Karpas-422 (cell line): ENCODE measurements around the gene PTPRJ. TPM values are rescaled to one million over a fixed set of nuclear protein-coding genes. Genes with fewer than 3 reads are reported as not detected.

ENCODE experiments used
- DNase-seq: peaks from one replicate; pipeline ENCODE4 v3.0.0-alpha.2; 2015
- H2AFZ ChIP-seq: fragments of 200-600 bp; sonication (generic); 2 replicates; pipeline ENCODE4 v1.6.1; 2014; ENCODE audit warnings: antibody characterized with exemption, low read length, mixed read lengths
- H3K27ac ChIP-seq: fragments of 200-600 bp; sonication (generic); 2 replicates; pipeline ENCODE4 v1.5.1; 2014; ENCODE audit warnings: mild to moderate bottlenecking, low read length, moderate library complexity
- H3K27me3 ChIP-seq: fragments of 200-600 bp; sonication (generic); 2 replicates; pipeline ENCODE4 v1.6.1; 2014; ENCODE audit warnings: low read length, mixed read lengths
- H3K36me3 ChIP-seq: fragments of 200-600 bp; sonication (generic); 2 replicates; pipeline ENCODE4 v1.6.1; 2014; ENCODE audit warnings: low read length, mixed read lengths; ENCODE audit not compliant: insufficient read depth
- H3K4me1 ChIP-seq: fragments of 200-600 bp; sonication (generic); 2 replicates; pipeline ENCODE4 v1.6.1; 2014; ENCODE audit warnings: mild to moderate bottlenecking, low read length, mixed read lengths
- H3K4me2 ChIP-seq: fragments of 200-600 bp; sonication (generic); 2 replicates; pipeline ENCODE4 v1.6.1; 2014; ENCODE audit warnings: low read length, low read depth, mild to moderate bottlenecking; ENCODE audit not compliant: poor library complexity, severe bottlenecking
- H3K4me3 ChIP-seq: fragments of 200-600 bp; sonication (generic); 2 replicates; pipeline ENCODE4 v1.5.1; 2014; ENCODE audit warnings: mild to moderate bottlenecking, antibody characterized with exemption, low read length, mixed read lengths
- H3K79me2 ChIP-seq: fragments of 200-600 bp; sonication (generic); 2 replicates; pipeline ENCODE4 v1.6.1; 2014; ENCODE audit warnings: mild to moderate bottlenecking, low read length, mixed read lengths
- H3K9ac ChIP-seq: fragments of 200-600 bp; sonication (generic); 2 replicates; pipeline ENCODE4 v1.6.0; 2014; ENCODE audit warnings: low read length
- H3K9me2 ChIP-seq: fragments of 200-600 bp; sonication (generic), shearing (Covaris generic); replicated peaks from 2 replicates; pipeline ENCODE4 v1.6.0; 2014; ENCODE audit warnings: mild to moderate bottlenecking, low read length, moderate library complexity; ENCODE audit not compliant: insufficient read depth
- H3K9me3 ChIP-seq: fragments of 300-700, 200-600 bp; sonication (generic); 2 replicates; pipeline ENCODE4 v1.6.1; 2014; ENCODE audit warnings: low read length, mixed read lengths
- H4K20me1 ChIP-seq: fragments of 200-600 bp; sonication (generic); 2 replicates; pipeline ENCODE4 v1.6.1; 2014; ENCODE audit warnings: mild to moderate bottlenecking, antibody characterized with exemption, low read length, low read depth; ENCODE audit not compliant: insufficient read depth
- total RNA-seq: library from RNA; depleted of rRNA; stranded (reverse); fragments of >200 nt; shearing (Covaris generic); gene quantifications from 2 replicates; pipeline ENCODE4 v1.2.3, GENCODE V29; 2014; ENCODE audit warnings: low replicate concordance

Gene PTPRJ
- total RNA-seq, 1 experiment from 2014 or later, result 132 TPM

GRCh38 chr11:48106166-48106565, 125.8 kb downstream of the PTPRJ start:
- H3K4me3 ChIP-seq, result peak overlapping the region; percentile 61
- peaks cover 61% of the 10 kb centered on the region for H3K79me2 ChIP-seq
- peaks cover 96% of the 10 kb centered on the region for H3K4me1 ChIP-seq
- no peaks in the 10 kb centered on the region for H4K20me1 ChIP-seq
- H3K9me3 ChIP-seq, result no peaks in the 10 kb centered on the region
- peak overlapping the region; percentile 90 for H3K9ac ChIP-seq
- no peaks in the 10 kb centered on the region for H3K27me3 ChIP-seq
- H3K4me2 ChIP-seq, result peak overlapping the region; percentile 90
- peak overlapping the region; percentile 99 for H3K27ac ChIP-seq
- no peaks in the 10 kb centered on the region for H3K9me2 ChIP-seq
- H2AFZ ChIP-seq, result no peak overlapping the region
- peak; percentile 90 for DNase-seq
- peaks cover 7% of the 10 kb centered on the region for H3K36me3 ChIP-seq

- peak overlapping the region; percentile 99 for H3K27ac ChIP-seq
- peak overlapping the region; percentile 42; the same call in 1 of the 2 replicates for H3K4me3 ChIP-seq
- H4K20me1 ChIP-seq, result no peaks in the 10 kb centered on the region
- no peaks in the 10 kb centered on the region for H3K27me3 ChIP-seq
- H3K9me3 ChIP-seq, result peaks cover 10% of the 10 kb centered on the region; the same call in 1 of the 2 replicates
- H3K79me2 ChIP-seq, result peaks cover 62% of the 10 kb centered on the region
- H3K4me1 ChIP-seq, result peaks cover 85% of the 10 kb centered on the region
- H2AFZ ChIP-seq, result no peak overlapping the region
- peak overlapping the region; percentile 90 for H3K4me2 ChIP-seq
- peak; percentile 83 for DNase-seq
- peak overlapping the region; percentile 90 for H3K9ac ChIP-seq
- peaks cover 17% of the 10 kb centered on the region for H3K36me3 ChIP-seq
- H3K9me2 ChIP-seq, result no peaks in the 10 kb centered on the region
Measured at GRCh38 chr11:48107188-48107704, 126.9 kb downstream of the PTPRJ start.

GRCh38 chr11:48108231-48109045, 128.1 kb downstream of the PTPRJ start:
- Histone ChIP-seq H3K4me3 (peak overlapping the region; percentile 42), H4K20me1 (no peaks in the 10 kb centered on the region), H3K9me2 (no peaks in the 10 kb centered on the region), H3K27me3 (no peaks in the 10 kb centered on the region), H3K4me2 (peak overlapping the region; percentile 90), H3K36me3 (peaks cover 28% of the 10 kb centered on the region), H3K9ac (peak overlapping the region; percentile 90), H3K4me1 (peaks cover 73% of the 10 kb centered on the region), H3K79me2 (peaks cover 62% of the 10 kb centered on the region), H3K27ac (peak overlapping the region; percentile 99), H3K9me3 (peaks cover 17% of the 10 kb centered on the region), H2AFZ (no peak overlapping the region)
- peak; percentile 73 for DNase-seq

GRCh38 chr11:48109046-48109666, 128.8 kb downstream of the PTPRJ start:
- H3K9ac ChIP-seq, result peak overlapping the region; percentile 90
- H3K4me3 ChIP-seq, result peak overlapping the region; percentile 42
- H3K27ac ChIP-seq, result peak overlapping the region; percentile 99
- H3K4me2 ChIP-seq, result peak overlapping the region; percentile 90
- DNase-seq, result peak; percentile 93
- no peaks in the 10 kb centered on the region for H4K20me1 ChIP-seq
- peaks cover 56% of the 10 kb centered on the region for H3K79me2 ChIP-seq
- peaks cover 66% of the 10 kb centered on the region for H3K4me1 ChIP-seq
- H3K9me3 ChIP-seq, result peaks cover 19% of the 10 kb centered on the region
- H3K36me3 ChIP-seq, result peaks cover 36% of the 10 kb centered on the region
- no peak overlapping the region for H2AFZ ChIP-seq
- no peaks in the 10 kb centered on the region for H3K9me2 ChIP-seq
- no peaks in the 10 kb centered on the region for H3K27me3 ChIP-seq

- Histone ChIP-seq H3K36me3 (peaks cover 48% of the 10 kb centered on the region), H4K20me1 (no peaks in the 10 kb centered on the region), H3K27ac (peak overlapping the region; percentile 99), H3K4me3 (peak overlapping the region; percentile 38), H3K9ac (peak overlapping the region; percentile 54), H3K9me3 (peaks cover 30% of the 10 kb centered on the region), H3K79me2 (peaks cover 54% of the 10 kb centered on the region), H3K27me3 (no peaks in the 10 kb centered on the region), H3K9me2 (no peaks in the 10 kb centered on the region), H2AFZ (no peak overlapping the region), H3K4me2 (peak overlapping the region; percentile 90), H3K4me1 (peaks cover 53% of the 10 kb centered on the region)
- DNase-seq, result no peak
Measured at GRCh38 chr11:48110509-48110766, 130.1 kb downstream of the PTPRJ start.

- Histone ChIP-seq H3K27me3 (no peaks in the 10 kb centered on the region), H3K4me3 (no peak overlapping the region), H3K79me2 (peaks cover 60% of the 10 kb centered on the region), H3K27ac (peak overlapping the region; percentile 99), H3K9me2 (no peaks in the 10 kb centered on the region), H3K4me1 (peaks cover 38% of the 10 kb centered on the region), H3K36me3 (peaks cover 63% of the 10 kb centered on the region), H3K9me3 (peaks cover 30% of the 10 kb centered on the region), H4K20me1 (no peaks in the 10 kb centered on the region), H3K9ac (no peak overlapping the region), H2AFZ (no peak overlapping the region), H3K4me2 (no peak overlapping the region)
- DNase-seq, result no peak
Measured at GRCh38 chr11:48111891-48112290, 131.5 kb downstream of the PTPRJ start.

- H3K27ac ChIP-seq, result 0 out of 2 replicates have a peak overlapping the region, but pooled peaks have one; percentile 2
- H3K79me2 ChIP-seq, result peaks cover 74% of the 10 kb centered on the region
- DNase-seq, result peak; percentile 79
- H3K4me2 ChIP-seq, result no peak overlapping the region
- peaks cover 30% of the 10 kb centered on the region for H3K9me3 ChIP-seq
- H3K27me3 ChIP-seq, result no peaks in the 10 kb centered on the region
- H4K20me1 ChIP-seq, result no peaks in the 10 kb centered on the region
- H3K4me1 ChIP-seq, result peaks cover 10% of the 10 kb centered on the region
- peaks cover 81% of the 10 kb centered on the region for H3K36me3 ChIP-seq
- H3K4me3 ChIP-seq, result no peak overlapping the region
- H3K9me2 ChIP-seq, result no peaks in the 10 kb centered on the region
- H3K9ac ChIP-seq, result no peak overlapping the region
- H2AFZ ChIP-seq, result no peak overlapping the region
Measured at GRCh38 chr11:48114740-48115139, 134.4 kb downstream of the PTPRJ start.
